Astrocyte (in vitro differentiated cells and primary cell): ENCODE measurements around the gene DAAM2.

Experiments used
- EZH2 ChIP-seq: IDR thresholded peaks from 2 replicates; pipeline ENCODE4 v1.6.1; 2012; ENCODE audit warnings: mild to moderate bottlenecking, low read length, inconsistent platforms; ENCODE audit not compliant: insufficient read depth
- TF ChIP-seq, protein P1 (sequence below): IDR thresholded peaks from 2 replicates; pipeline ENCODE4 v1.5.1; 2011; ENCODE audit warnings: low read depth, mild to moderate bottlenecking, inconsistent platforms, low read length, moderate library complexity; ENCODE audit not compliant: insufficient read depth

DNA sequence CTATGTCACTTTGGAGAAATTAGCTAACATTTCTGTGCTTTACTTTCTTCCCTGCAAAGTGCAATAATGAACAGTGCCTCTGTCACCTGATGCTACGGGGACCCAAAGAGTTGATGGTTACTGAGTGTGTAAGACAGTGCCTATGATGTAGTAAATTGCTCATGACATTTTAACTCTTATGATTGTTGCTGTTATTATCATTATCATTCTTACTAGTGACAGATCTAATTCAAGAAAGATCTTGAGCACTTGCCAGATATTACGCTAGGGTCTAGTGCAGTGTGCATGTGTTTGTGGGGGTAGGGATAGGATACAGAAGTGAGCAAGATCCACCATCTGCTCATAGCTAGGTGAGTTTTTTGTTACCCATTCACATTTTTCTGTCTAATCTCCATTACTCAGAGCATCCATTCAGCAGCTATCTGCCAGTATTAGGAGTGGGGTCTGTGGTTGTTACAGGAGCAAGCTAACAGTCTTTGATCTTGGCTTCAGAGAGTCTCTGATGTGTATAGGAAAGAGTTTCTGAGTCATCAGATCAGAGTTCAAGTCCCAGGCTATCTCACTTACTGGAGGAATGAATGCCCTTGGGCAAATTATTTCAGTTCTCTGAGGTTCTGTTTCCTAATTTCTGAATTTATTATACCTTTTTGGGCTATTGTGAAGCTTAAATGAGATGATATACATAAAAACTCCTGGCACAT lies 33.1 kb upstream of the DAAM2 start:
- TF ChIP-seq, protein P1, sequence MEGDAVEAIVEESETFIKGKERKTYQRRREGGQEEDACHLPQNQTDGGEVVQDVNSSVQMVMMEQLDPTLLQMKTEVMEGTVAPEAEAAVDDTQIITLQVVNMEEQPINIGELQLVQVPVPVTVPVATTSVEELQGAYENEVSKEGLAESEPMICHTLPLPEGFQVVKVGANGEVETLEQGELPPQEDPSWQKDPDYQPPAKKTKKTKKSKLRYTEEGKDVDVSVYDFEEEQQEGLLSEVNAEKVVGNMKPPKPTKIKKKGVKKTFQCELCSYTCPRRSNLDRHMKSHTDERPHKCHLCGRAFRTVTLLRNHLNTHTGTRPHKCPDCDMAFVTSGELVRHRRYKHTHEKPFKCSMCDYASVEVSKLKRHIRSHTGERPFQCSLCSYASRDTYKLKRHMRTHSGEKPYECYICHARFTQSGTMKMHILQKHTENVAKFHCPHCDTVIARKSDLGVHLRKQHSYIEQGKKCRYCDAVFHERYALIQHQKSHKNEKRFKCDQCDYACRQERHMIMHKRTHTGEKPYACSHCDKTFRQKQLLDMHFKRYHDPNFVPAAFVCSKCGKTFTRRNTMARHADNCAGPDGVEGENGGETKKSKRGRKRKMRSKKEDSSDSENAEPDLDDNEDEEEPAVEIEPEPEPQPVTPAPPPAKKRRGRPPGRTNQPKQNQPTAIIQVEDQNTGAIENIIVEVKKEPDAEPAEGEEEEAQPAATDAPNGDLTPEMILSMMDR = no peak
- TF ChIP-seq EZH2 = no peak
